Measurements from ENCODE around the gene GABRP. TPM values are rescaled to one million over a fixed set of nuclear protein-coding genes. Genes with fewer than 3 reads are reported as not detected.

GABRP gene
- total RNA-seq, 2 experiments from 2014 or later: not detected

GRCh38 chr5:170782438-170782837, 1.1 kb upstream of the GABRP start:
- no peaks in the 10 kb centered on the region for H3K36me3 Mint-ChIP-seq (ENCODE audit: low read depth)
- H3K4me3 Mint-ChIP-seq: no peak overlapping the region
- no peaks in the 10 kb centered on the region for H3K27me3 Mint-ChIP-seq (ENCODE audit: low read depth)

GRCh38 chr5:170785416-170785815, 1.9 kb downstream of the GABRP start:
- intact Hi-C loops (cut with micrococcal nuclease): no loop called here
- no peak for DNase-seq
- Mint-ChIP-seq H3K27ac (no peak overlapping the region), H3K36me3 (ENCODE audit: low read depth) (no peaks in the 10 kb centered on the region), H3K4me1 (ENCODE audit: low read depth) (no peaks in the 10 kb centered on the region), H3K4me3 (no peak overlapping the region), H3K9me3 (no peaks in the 10 kb centered on the region), H3K27me3 (ENCODE audit: low read depth) (no peaks in the 10 kb centered on the region)
- CTCF ChIA-PET: no interaction called here

More at GRCh38 chr5:170782438-170782837, 1.1 kb upstream of the GABRP start:
- Mint-ChIP-seq H3K9me3 (no peaks in the 10 kb centered on the region), H3K27ac (no peak overlapping the region), H3K4me1 (ENCODE audit: low read depth) (no peaks in the 10 kb centered on the region)
- CTCF ChIA-PET: no interaction called here
- intact Hi-C loops (cut with micrococcal nuclease): no loop called here
- DNase-seq: no peak

GRCh38 chr5:170787216-170787615, 3.7 kb downstream of the GABRP start:
- no peaks in the 10 kb centered on the region for H3K36me3 Mint-ChIP-seq (ENCODE audit: low read depth)
- H3K4me1 Mint-ChIP-seq (ENCODE audit: low read depth): no peaks in the 10 kb centered on the region
- no peak for DNase-seq
- H3K27me3 Mint-ChIP-seq (ENCODE audit: low read depth): no peaks in the 10 kb centered on the region
- H3K4me3 Mint-ChIP-seq: no peak overlapping the region
- no peak overlapping the region for H3K27ac Mint-ChIP-seq
- no peaks in the 10 kb centered on the region for H3K9me3 Mint-ChIP-seq
- CTCF ChIA-PET: interaction anchor here (0.7 kb wide), 1 partner anchor 77 kb away, joined by 3 read pairs; no protein-coding TSS in a partner anchor
- intact Hi-C loops (cut with micrococcal nuclease): no loop called here

- no peak for DNase-seq
- Mint-ChIP-seq H3K4me3 (no peak overlapping the region), H3K27ac (no peak overlapping the region), H3K4me1 (ENCODE audit: low read depth) (no peaks in the 10 kb centered on the region), H3K9me3 (no peaks in the 10 kb centered on the region), H3K36me3 (ENCODE audit: low read depth) (no peaks in the 10 kb centered on the region), H3K27me3 (ENCODE audit: low read depth) (no peaks in the 10 kb centered on the region)
- CTCF ChIA-PET: no interaction called here
- intact Hi-C loops (cut with micrococcal nuclease): no loop called here
Observed at GRCh38 chr5:170788626-170789304, 5.2 kb downstream of the GABRP start.

GRCh38 chr5:170791325-170791954, 7.9 kb downstream of the GABRP start:
- H3K4me1 Mint-ChIP-seq (ENCODE audit: low read depth): no peaks in the 10 kb centered on the region
- H3K9me3 Mint-ChIP-seq: no peaks in the 10 kb centered on the region
- DNase-seq: peak; percentile 53
- intact Hi-C loops (cut with micrococcal nuclease): loop anchor here (1.0 kb wide), 2 partner anchors 47 to 153 kb away; no protein-coding TSS in a partner anchor
- no peaks in the 10 kb centered on the region for H3K27me3 Mint-ChIP-seq (ENCODE audit: low read depth)
- H3K27ac Mint-ChIP-seq: no peak overlapping the region
- CTCF ChIA-PET: interaction anchor here (0.6 to 3.4 kb wide), 9 partner anchors 41 to 845 kb away, joined by 3 to 18 read pairs (median 3); no protein-coding TSS in a partner anchor
- H3K36me3 Mint-ChIP-seq (ENCODE audit: low read depth): no peaks in the 10 kb centered on the region
- H3K4me3 Mint-ChIP-seq: no peak overlapping the region

DNA sequence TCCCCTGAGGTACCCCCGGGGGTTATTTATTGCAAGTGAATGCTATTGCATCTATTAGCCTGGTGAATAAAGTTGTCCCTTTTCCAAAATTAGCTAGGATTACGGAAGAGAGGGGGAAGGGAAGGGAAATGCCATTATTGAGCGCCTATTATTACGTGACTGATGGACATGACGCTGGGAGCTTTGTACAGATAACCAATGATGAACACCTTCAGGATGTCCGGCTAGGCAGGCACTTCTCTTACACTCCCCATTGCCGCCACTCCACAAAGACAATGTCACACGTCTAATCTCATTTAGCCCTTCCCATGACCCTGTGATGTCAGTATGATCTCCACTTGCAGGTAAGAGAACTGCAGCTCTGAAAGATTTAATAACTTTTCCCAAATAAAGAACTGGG, 9.4 kb downstream of the GABRP start:
- Mint-ChIP-seq H3K4me1 (ENCODE audit: low read depth) (no peaks in the 10 kb centered on the region), H3K27ac (no peak overlapping the region), H3K36me3 (ENCODE audit: low read depth) (no peaks in the 10 kb centered on the region), H3K27me3 (ENCODE audit: low read depth) (no peaks in the 10 kb centered on the region), H3K4me3 (no peak overlapping the region), H3K9me3 (no peaks in the 10 kb centered on the region)
- no peak for DNase-seq
- intact Hi-C loops (cut with micrococcal nuclease): no loop called here
- CTCF ChIA-PET: interaction anchor here (0.6 to 3.4 kb wide), 3 partner anchors 46 to 154 kb away, joined by 4 to 18 read pairs (median 15); no protein-coding TSS in a partner anchor

- no peaks in the 10 kb centered on the region for H3K27me3 Mint-ChIP-seq (ENCODE audit: low read depth)
- H3K36me3 Mint-ChIP-seq (ENCODE audit: low read depth): no peaks in the 10 kb centered on the region
- no peaks in the 10 kb centered on the region for H3K9me3 Mint-ChIP-seq
- CTCF ChIA-PET: no interaction called here
- no peak overlapping the region for H3K27ac Mint-ChIP-seq
- no peak overlapping the region for H3K4me3 Mint-ChIP-seq
- no peaks in the 10 kb centered on the region for H3K4me1 Mint-ChIP-seq (ENCODE audit: low read depth)
- intact Hi-C loops (cut with micrococcal nuclease): no loop called here
- no peak for DNase-seq
Observed at GRCh38 chr5:170795154-170795553, 11.6 kb downstream of the GABRP start.

GRCh38 chr5:170805666-170806065, 22.1 kb downstream of the GABRP start:
- H3K4me3 Mint-ChIP-seq: no peak overlapping the region

DNA sequence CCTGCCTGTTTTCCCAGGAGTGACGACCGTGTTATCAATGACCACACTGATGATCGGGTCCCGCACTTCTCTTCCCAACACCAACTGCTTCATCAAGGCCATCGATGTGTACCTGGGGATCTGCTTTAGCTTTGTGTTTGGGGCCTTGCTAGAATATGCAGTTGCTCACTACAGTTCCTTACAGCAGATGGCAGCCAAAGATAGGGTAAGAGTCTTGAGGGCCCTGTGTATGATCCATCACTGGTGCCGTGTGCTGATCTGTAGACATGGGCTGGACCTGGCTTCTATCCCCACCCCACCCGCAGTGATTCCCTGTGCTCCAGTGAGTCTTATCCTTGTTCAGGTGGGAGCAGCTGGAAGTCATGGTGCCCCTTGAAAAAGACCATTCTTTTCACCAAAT, 26.0 kb downstream of the GABRP start:
- no peak overlapping the region for H3K4me3 Mint-ChIP-seq
- CTCF ChIA-PET: no interaction called here
- DNase-seq: no peak
- H3K27me3 Mint-ChIP-seq (ENCODE audit: low read depth): peaks cover 6% of the 10 kb centered on the region
- H3K4me1 Mint-ChIP-seq (ENCODE audit: low read depth): no peaks in the 10 kb centered on the region
- intact Hi-C loops (cut with micrococcal nuclease): loop anchor here (5.0 kb wide), 1 partner anchor 533 kb away; no protein-coding TSS in a partner anchor
- no peaks in the 10 kb centered on the region for H3K9me3 Mint-ChIP-seq
- no peak overlapping the region for H3K27ac Mint-ChIP-seq
- no peaks in the 10 kb centered on the region for H3K36me3 Mint-ChIP-seq (ENCODE audit: low read depth)

More at GRCh38 chr5:170805666-170806065, 22.1 kb downstream of the GABRP start:
- no peaks in the 10 kb centered on the region for H3K9me3 Mint-ChIP-seq
- no peak overlapping the region for H3K27ac Mint-ChIP-seq
- no peaks in the 10 kb centered on the region for H3K4me1 Mint-ChIP-seq (ENCODE audit: low read depth)
- H3K27me3 Mint-ChIP-seq (ENCODE audit: low read depth): peaks cover 6% of the 10 kb centered on the region
- CTCF ChIA-PET: no interaction called here
- intact Hi-C loops (cut with micrococcal nuclease): loop anchor here (5.0 kb wide), 1 partner anchor 537 kb away; no protein-coding TSS in a partner anchor
- no peak for DNase-seq
- no peaks in the 10 kb centered on the region for H3K36me3 Mint-ChIP-seq (ENCODE audit: low read depth)

DNA sequence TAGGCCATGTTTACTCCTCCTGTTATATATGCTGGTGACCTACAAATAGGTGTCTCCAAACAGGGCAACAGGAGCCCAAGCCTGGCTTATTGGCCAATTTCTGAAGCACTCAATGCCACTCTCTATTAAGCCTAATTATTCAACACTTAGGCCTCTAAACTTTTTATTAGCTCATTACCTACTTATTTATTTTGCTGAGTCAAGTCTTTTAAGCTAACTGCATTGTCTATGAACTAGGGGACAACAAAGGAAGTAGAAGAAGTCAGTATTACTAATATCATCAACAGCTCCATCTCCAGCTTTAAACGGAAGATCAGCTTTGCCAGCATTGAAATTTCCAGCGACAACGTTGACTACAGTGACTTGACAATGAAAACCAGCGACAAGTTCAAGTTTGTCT, 28.2 kb downstream of the GABRP start:
- intact Hi-C loops (cut with micrococcal nuclease): no loop called here
- Mint-ChIP-seq H3K4me3 (no peak overlapping the region), H3K9me3 (no peaks in the 10 kb centered on the region), H3K4me1 (ENCODE audit: low read depth) (no peaks in the 10 kb centered on the region), H3K27me3 (ENCODE audit: low read depth) (peaks cover 9% of the 10 kb centered on the region), H3K27ac (no peak overlapping the region), H3K36me3 (ENCODE audit: low read depth) (no peaks in the 10 kb centered on the region)
- CTCF ChIA-PET: no interaction called here
- no peak for DNase-seq

DNA sequence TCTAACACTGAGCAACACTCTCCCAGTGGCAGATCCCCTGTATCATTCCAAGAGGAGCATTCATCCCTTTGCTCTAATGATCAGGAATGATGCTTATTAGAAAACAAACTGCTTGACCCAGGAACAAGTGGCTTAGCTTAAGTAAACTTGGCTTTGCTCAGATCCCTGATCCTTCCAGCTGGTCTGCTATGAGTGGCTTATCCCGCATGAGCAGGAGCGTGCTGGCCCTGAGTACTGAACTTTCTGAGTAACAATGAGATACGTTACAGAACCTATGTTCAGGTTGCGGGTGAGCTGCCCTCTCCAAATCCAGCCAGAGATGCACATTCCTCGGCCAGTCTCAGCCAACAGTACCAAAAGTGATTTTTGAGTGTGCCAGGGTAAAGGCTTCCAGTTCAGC, 29.7 kb downstream of the GABRP start:
- CTCF ChIA-PET: no interaction called here
- no peaks in the 10 kb centered on the region for H3K4me1 Mint-ChIP-seq (ENCODE audit: low read depth)
- no peaks in the 10 kb centered on the region for H3K36me3 Mint-ChIP-seq (ENCODE audit: low read depth)
- DNase-seq: no peak
- H3K4me3 Mint-ChIP-seq: no peak overlapping the region
- H3K27ac Mint-ChIP-seq: no peak overlapping the region
- no peaks in the 10 kb centered on the region for H3K9me3 Mint-ChIP-seq
- intact Hi-C loops (cut with micrococcal nuclease): no loop called here
- peaks cover 9% of the 10 kb centered on the region for H3K27me3 Mint-ChIP-seq (ENCODE audit: low read depth)

- intact Hi-C loops (cut with micrococcal nuclease): no loop called here
- Mint-ChIP-seq H3K9me3 (no peaks in the 10 kb centered on the region), H3K27me3 (ENCODE audit: low read depth) (peaks cover 3% of the 10 kb centered on the region), H3K27ac (no peak overlapping the region), H3K4me1 (ENCODE audit: low read depth) (no peaks in the 10 kb centered on the region), H3K36me3 (ENCODE audit: low read depth) (no peaks in the 10 kb centered on the region), H3K4me3 (no peak overlapping the region)
- DNase-seq: no peak
- CTCF ChIA-PET: no interaction called here
Observed at GRCh38 chr5:170817195-170817594, 33.7 kb downstream of the GABRP start.

- no peaks in the 10 kb centered on the region for H3K4me1 Mint-ChIP-seq (ENCODE audit: low read depth)
- CTCF ChIA-PET: no interaction called here
- no peak overlapping the region for H3K27ac Mint-ChIP-seq
- intact Hi-C loops (cut with micrococcal nuclease): no loop called here
- no peaks in the 10 kb centered on the region for H3K9me3 Mint-ChIP-seq
- H3K4me3 Mint-ChIP-seq: no peak overlapping the region
- H3K27me3 Mint-ChIP-seq (ENCODE audit: low read depth): peaks cover 3% of the 10 kb centered on the region
- no peak for DNase-seq
- H3K36me3 Mint-ChIP-seq (ENCODE audit: low read depth): no peaks in the 10 kb centered on the region
Observed at GRCh38 chr5:170818232-170818631, 34.7 kb downstream of the GABRP start.
